Upper lobe of left lung (tissue), 6 donors: ENCODE data around the gene PRR7. TPM values are rescaled to one million over a fixed set of nuclear protein-coding genes. Genes with fewer than 3 reads are reported as not detected.

Experiments
- ATAC-seq, 2 donors: fragments of 200-7000 bp; cut with Tn5 transposase; one replicate each; pipeline ENCODE4 v1.9.1; 2022; ENCODE audit warnings: mild to moderate bottlenecking in 2 of 2, moderate library complexity in 2 of 2; ENCODE audit not compliant: low FRiP score in 2 of 2
- DNase-seq, 2 donors: peaks; one replicate each; pipeline ENCODE4 v3.0.0-alpha.2; 2019 to 2020
- H3K27ac ChIP-seq, 4 donors: fragments of 200-600 bp; sonication (generic); one replicate each; pipeline ENCODE4 v1.5.1; 2016 to 2019
- H3K27me3 ChIP-seq, 4 donors: fragments of 200-600 bp; sonication (generic); one replicate each; pipeline ENCODE4 v1.5.1; 2017 to 2019
- H3K36me3 ChIP-seq, 4 donors: fragments of 200-600 bp; sonication (generic); one replicate each; pipeline ENCODE4 v1.5.1; 2016 to 2019
- H3K4me1 ChIP-seq, 4 donors: fragments of 200-600 bp; sonication (generic); one replicate each; pipeline ENCODE4 v1.5.1; 2018 to 2019
- H3K4me3 ChIP-seq, 4 donors: fragments of 200-600 bp; sonication (generic); one replicate each; pipeline ENCODE4 v1.5.1; 2017 to 2019; ENCODE audit warnings: mild to moderate bottlenecking in 2 of 4, moderate library complexity in 1 of 4
- H3K9me3 ChIP-seq, 4 donors: fragments of 200-600 bp; sonication (generic); one replicate each; pipeline ENCODE4 v1.5.1; 2018 to 2019
- EP300 ChIP-seq, 4 donors: sonication (generic); formaldehyde crosslinking; IDR thresholded peaks; one replicate each; pipeline ENCODE4 v1.5.1; 2017; ENCODE audit warnings: antibody characterized with exemption in 4 of 4, control low read depth in 2 of 4
- POLR2A ChIP-seq, 4 donors: fragments of 450-650 bp; IDR thresholded peaks; one replicate each; pipeline ENCODE4 v1.5.1; 2016 to 2017; ENCODE audit warnings: antibody characterized with exemption in 4 of 4, mild to moderate bottlenecking in 2 of 4
- POLR2AphosphoS5 ChIP-seq, 2 donors: sonication (generic); formaldehyde crosslinking; IDR thresholded peaks; one replicate each; pipeline ENCODE4 v1.5.1; 2017; ENCODE audit warnings: antibody characterized with exemption in 2 of 2
- WGBS, 2 donors: methylation state at CpG; one replicate each; pipeline ENCODE4 v1.1.5; 2017 to 2018; 5-methylcytosine and 5-hydroxymethylcytosine counted together
- total RNA-seq, 6 donors: library from RNA; depleted of rRNA in 4 of 6; stranded (reverse); fragments of >200 nt in 4 of 6; gene quantifications; one replicate each; pipeline versions ENCODE4 v1.1.0 to v1.2.1, GENCODE V29; 2016 to 2021
- TF ChIP-seq, protein P1 (sequence below), 6 experiments: fragments of 450-650 bp in 4 of 6; fragments of 200-600 bp in 2 of 6; sonication (generic) in 2 of 6; IDR thresholded peaks; one replicate each; pipeline ENCODE4 v1.5.1; 2016 to 2019; ENCODE audit warnings: antibody characterized with exemption in 6 of 6
- donor health status: DM: no; HTN: no; CAD: no; lungs with moderate emphysema.
- donor health status: DM: no; HTN: yes; CAD: no; lungs with severe emphysema.

Gene PRR7
- total RNA-seq, 6 donors from 2014 or later: 1.6 to 9.2 (median 3.4) TPM

DNA sequence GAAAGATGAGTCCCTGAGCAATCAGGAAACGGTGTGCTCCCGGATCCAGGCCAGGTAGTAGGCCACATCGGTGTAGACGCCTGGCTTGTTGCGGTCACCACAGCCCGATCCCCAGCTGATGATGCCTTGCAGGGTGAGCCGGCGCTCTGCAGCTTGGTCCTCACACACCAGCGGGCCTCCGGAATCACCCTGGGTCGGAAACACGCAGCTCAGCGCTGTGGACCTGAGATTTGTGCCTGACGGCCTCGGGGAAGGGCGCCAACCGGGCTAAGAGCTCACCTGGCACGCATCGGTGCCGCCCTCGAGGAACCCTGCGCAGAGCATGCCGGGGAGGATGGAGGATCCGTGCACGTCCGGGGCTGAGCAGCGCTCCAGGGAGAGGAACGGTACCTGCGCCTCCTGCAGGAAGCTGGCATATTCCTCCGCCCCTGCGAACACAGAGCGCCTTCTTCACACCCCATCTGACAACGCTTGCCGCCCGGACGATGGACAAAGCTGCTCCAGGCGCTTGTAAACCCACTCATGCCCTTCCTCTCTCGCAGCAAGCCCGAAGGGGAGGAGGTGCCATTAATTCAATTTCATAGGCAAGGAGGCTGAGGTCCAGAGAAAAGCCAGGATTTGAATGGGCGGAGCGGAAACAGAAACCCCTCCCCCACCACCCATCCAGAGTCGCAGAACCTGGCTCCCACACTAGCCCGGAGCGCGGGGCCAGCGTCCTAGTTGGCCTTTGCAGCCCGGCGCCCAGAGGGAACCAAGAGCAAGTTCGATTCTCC lies 44.2 kb upstream of the PRR7 start:
- WGBS, 2 donors: 5 to 16% methylated on average over 19 to 27 of the region's 49 CpGs
- TF ChIP-seq, protein P1, sequence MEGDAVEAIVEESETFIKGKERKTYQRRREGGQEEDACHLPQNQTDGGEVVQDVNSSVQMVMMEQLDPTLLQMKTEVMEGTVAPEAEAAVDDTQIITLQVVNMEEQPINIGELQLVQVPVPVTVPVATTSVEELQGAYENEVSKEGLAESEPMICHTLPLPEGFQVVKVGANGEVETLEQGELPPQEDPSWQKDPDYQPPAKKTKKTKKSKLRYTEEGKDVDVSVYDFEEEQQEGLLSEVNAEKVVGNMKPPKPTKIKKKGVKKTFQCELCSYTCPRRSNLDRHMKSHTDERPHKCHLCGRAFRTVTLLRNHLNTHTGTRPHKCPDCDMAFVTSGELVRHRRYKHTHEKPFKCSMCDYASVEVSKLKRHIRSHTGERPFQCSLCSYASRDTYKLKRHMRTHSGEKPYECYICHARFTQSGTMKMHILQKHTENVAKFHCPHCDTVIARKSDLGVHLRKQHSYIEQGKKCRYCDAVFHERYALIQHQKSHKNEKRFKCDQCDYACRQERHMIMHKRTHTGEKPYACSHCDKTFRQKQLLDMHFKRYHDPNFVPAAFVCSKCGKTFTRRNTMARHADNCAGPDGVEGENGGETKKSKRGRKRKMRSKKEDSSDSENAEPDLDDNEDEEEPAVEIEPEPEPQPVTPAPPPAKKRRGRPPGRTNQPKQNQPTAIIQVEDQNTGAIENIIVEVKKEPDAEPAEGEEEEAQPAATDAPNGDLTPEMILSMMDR (IDR thresholded peaks at IDR 0.05): peak in 5 of 6 experiments; percentile 18 to 54 (median 53)
- TF ChIP-seq EP300 (IDR thresholded peaks at IDR 0.05): no peak
- Histone ChIP-seq H3K9me3 (no peaks in the 10 kb centered on the region), H3K27me3 (peaks cover 2 to 51% (median 31%) of the 10 kb centered on the region in 4 donors), H3K27ac (no peak overlapping the region), H3K4me1 (peaks cover 35 to 51% (median 44%) of the 10 kb centered on the region in 4 donors), H3K4me3 (peak overlapping the region in 3 of 4 donors; percentile 47 to 65 (median 58)), H3K36me3 (no peaks in the 10 kb centered on the region)
- ATAC-seq: peak; percentile 14 to 70
- DNase-seq: peak; percentile 77 to 85

DNA sequence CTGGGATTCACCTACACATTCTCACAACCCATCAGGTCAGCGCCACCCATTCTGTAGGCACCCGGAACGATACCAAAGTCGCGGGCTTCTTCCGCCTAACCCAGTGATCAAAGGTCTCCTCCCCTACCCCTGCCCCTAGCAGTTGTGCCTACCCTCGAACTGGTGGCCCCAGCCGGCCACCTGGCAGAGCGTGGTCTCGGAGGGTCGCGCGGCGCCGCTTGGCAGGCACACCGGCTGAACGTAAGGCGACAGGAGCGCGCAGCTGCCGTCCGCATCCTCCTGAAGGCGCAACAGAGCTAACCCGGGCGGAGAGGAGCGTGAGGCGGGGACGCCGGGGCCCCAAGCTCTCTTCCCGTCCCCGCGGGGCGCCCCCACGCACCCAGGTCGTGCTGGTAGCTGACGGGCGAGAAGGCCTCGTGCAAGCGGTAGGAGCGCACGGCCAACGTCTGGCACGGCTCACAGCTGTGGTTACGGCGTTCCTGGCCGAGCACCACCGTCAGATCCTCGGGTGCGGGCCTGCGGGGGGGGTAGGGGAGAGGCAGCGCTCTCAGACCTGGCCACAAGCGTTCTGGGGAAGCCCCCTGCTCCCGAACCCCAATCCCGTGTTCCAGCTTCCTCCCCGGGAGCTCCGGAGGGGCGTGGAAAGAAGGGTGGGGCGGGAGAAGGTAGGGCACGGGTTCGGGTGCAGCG lies 43.4 kb upstream of the PRR7 start:
- Histone ChIP-seq H3K27me3 (peaks cover 2 to 51% (median 31%) of the 10 kb centered on the region in 4 donors), H3K36me3 (no peaks in the 10 kb centered on the region), H3K4me1 (peaks cover 35 to 51% (median 44%) of the 10 kb centered on the region in 4 donors), H3K4me3 (peak overlapping the region; percentile 47 to 65 (median 54)), H3K27ac (peak overlapping the region in 1 of 4 donors; percentile 59), H3K9me3 (no peaks in the 10 kb centered on the region)
- 6 to 17% methylated on average over 6 to 39 of the region's 61 CpGs for WGBS, 2 donors
- peak in 1 of 2 donors; percentile 89 for DNase-seq
- ATAC-seq: peak in 1 of 2 donors; percentile 6
- TF ChIP-seq EP300 (IDR thresholded peaks at IDR 0.05): no peak
- TF ChIP-seq, protein P1 (IDR thresholded peaks at IDR 0.05): no peak
- no peak for TF ChIP-seq POLR2A (IDR thresholded peaks at IDR 0.05)
- no peak for TF ChIP-seq POLR2AphosphoS5 (IDR thresholded peaks at IDR 0.05)

DNA sequence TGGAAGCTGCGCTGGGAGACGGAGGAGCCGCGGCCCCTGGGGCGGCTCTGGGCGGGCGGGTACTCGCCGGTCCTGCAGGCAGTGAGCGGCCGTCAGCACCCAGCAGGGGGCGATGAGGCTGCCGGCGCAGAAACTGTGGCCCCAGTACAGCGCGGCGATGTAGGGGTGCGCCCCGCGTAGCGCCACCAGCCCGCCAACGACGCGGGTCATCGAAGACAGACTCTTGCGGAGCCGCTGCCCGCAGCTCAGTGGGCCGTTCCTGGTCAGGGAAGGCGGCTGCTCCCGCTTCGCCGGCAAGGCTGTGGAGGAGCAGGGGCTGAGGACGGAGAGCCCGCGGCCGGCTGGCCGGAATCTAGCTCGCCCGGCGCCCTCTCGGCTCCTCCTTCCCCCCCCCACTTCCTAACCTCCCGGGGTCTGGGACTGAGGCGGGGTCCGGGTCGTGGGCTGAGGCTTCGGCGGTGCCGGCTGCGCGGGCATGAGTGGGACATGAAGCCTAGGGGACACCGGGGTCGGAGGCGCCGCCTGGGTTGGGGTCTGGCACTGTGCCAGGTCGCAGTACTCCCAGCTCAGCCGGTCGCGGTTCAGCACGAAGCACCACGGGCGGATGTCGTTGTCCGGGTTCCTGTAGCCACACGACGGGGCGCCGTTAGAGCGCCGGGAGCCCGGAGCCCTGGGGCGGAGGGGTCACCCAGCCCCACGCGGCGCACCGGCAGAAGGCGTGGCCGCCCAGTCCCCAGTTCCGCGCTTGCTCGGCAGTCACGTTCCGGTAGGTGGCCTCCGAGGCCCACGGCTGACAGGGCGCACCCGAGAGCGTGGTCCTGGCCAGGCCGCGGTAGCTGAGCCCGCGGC lies 42.6 kb upstream of the PRR7 start:
- TF ChIP-seq POLR2A (IDR thresholded peaks at IDR 0.05) (peak in 1 of 4 donors; percentile 16), EP300 (IDR thresholded peaks at IDR 0.05) (no peak), POLR2AphosphoS5 (IDR thresholded peaks at IDR 0.05) (peak; percentile 7 to 64)
- TF ChIP-seq, protein P1 (IDR thresholded peaks at IDR 0.05): peak; percentile 53 to 96 (median 92)
- Histone ChIP-seq H3K36me3 (no peaks in the 10 kb centered on the region), H3K4me3 (peak overlapping the region; percentile 47 to 65 (median 54)), H3K27ac (peak overlapping the region in 2 of 4 donors; percentile 26 to 59), H3K9me3 (no peaks in the 10 kb centered on the region), H3K27me3 (peaks cover 2 to 49% (median 30%) of the 10 kb centered on the region in 4 donors), H3K4me1 (peaks cover 35 to 51% (median 44%) of the 10 kb centered on the region in 4 donors)
- ATAC-seq (peak; percentile 90 to 93), DNase-seq (peak; percentile 92 to 95)
- WGBS, 2 donors: 0 to 1% methylated on average over 15 to 66 of the region's 93 CpGs

DNA sequence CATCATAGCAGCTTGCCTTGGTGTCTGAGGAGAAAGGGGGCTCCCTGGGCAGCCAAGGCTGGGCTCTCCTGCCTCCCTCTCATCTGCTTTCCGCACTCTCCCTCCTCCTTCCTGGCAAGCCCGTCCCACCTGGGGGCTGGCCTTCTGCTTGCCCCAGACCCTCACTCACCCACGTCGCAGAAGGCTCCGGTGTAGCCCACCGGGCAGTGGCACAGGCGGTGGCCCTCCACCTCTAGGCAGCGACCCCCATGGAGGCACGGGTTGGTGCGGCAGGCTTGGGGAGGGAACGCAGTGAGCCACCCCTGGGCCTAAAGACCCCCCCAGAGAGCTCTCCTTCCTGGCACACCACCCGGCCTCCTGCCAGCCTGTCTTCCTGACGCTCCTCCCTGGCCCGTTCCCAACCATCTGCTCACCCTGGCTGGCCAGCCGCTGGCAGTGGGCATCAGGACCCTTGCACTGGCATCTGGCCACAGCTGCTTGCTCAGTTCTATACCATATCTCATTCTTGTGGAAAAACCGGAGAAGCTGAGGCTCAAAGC lies 41.9 kb upstream of the PRR7 start:
- ATAC-seq (no peak), DNase-seq (no peak)
- H3K4me3 ChIP-seq: peak overlapping the region in 3 of 4 donors; percentile 47 to 65 (median 58)
- peak overlapping the region in 2 of 4 donors; percentile 23 to 59 for H3K27ac ChIP-seq
- TF ChIP-seq, protein P1 (IDR thresholded peaks at IDR 0.05): no peak
- TF ChIP-seq POLR2A (IDR thresholded peaks at IDR 0.05) (no peak), EP300 (IDR thresholded peaks at IDR 0.05) (no peak), POLR2AphosphoS5 (IDR thresholded peaks at IDR 0.05) (no peak)
- H3K4me1 ChIP-seq: peaks cover 35 to 50% (median 43%) of the 10 kb centered on the region in 4 donors
- no peaks in the 10 kb centered on the region for H3K9me3 ChIP-seq
- peaks cover 2 to 43% (median 27%) of the 10 kb centered on the region in 4 donors for H3K27me3 ChIP-seq
- no peaks in the 10 kb centered on the region for H3K36me3 ChIP-seq
- 44 to 47% methylated on average over 3 to 16 of the region's 16 CpGs for WGBS, 2 donors
